ENCODE results near the gene IFNGR1.

Gene IFNGR1

GRCh38 chr6:137170266-137171052 lies 48.7 kb downstream of the IFNGR1 start:
- 90 to 95% methylated on average over 13 of the region's 13 CpGs for WGBS, 2 experiments
- Histone ChIP-seq H3K27me3 (ENCODE audit: control insufficient read depth, insufficient read depth, low read length, poor library complexity, severe bottlenecking) (no peaks in the 10 kb centered on the region), H3K36me3 (ENCODE audit: control insufficient read depth, insufficient read depth, low read length) (no peaks in the 10 kb centered on the region), H3K27ac (ENCODE audit: insufficient read depth, low read depth, low read length, poor library complexity, severe bottlenecking) (no peak overlapping the region), H3K4me3 (ENCODE audit: insufficient read depth, low read depth, low read length) (no peak overlapping the region), H3K9me3 (ENCODE audit: control insufficient read depth, low read length) (no peaks in the 10 kb centered on the region), H3K4me1 (ENCODE audit: control insufficient read depth, insufficient read depth, low read length) (no peaks in the 10 kb centered on the region)

GRCh38 chr6:137167702-137168377 lies 51.3 kb downstream of the IFNGR1 start:
- no peak overlapping the region for H3K27ac ChIP-seq (ENCODE audit: insufficient read depth, low read depth, low read length, poor library complexity, severe bottlenecking)
- no peaks in the 10 kb centered on the region for H3K9me3 ChIP-seq (ENCODE audit: control insufficient read depth, low read length)
- no peaks in the 10 kb centered on the region for H3K27me3 ChIP-seq (ENCODE audit: control insufficient read depth, insufficient read depth, low read length, poor library complexity, severe bottlenecking)
- no peaks in the 10 kb centered on the region for H3K4me1 ChIP-seq (ENCODE audit: control insufficient read depth, insufficient read depth, low read length)
- H3K36me3 ChIP-seq (ENCODE audit: control insufficient read depth, insufficient read depth, low read length): no peaks in the 10 kb centered on the region
- 89 to 94% methylated on average over 4 of the region's 4 CpGs for WGBS, 2 experiments
- no peak overlapping the region for H3K4me3 ChIP-seq (ENCODE audit: insufficient read depth, low read depth, low read length)

- 92 to 97% methylated on average over 8 of the region's 8 CpGs for WGBS, 2 experiments
- H3K9me3 ChIP-seq (ENCODE audit: control insufficient read depth, low read length): no peaks in the 10 kb centered on the region
Measured at GRCh38 chr6:137166247-137167098, 52.7 kb downstream of the IFNGR1 start.

GRCh38 chr6:137165375-137166246 lies 53.6 kb downstream of the IFNGR1 start:
- Histone ChIP-seq H3K36me3 (ENCODE audit: control insufficient read depth, insufficient read depth, low read length) (no peaks in the 10 kb centered on the region), H3K4me1 (ENCODE audit: control insufficient read depth, insufficient read depth, low read length) (no peaks in the 10 kb centered on the region), H3K4me3 (ENCODE audit: insufficient read depth, low read depth, low read length) (no peak overlapping the region), H3K27ac (ENCODE audit: insufficient read depth, low read depth, low read length, poor library complexity, severe bottlenecking) (no peak overlapping the region), H3K27me3 (ENCODE audit: control insufficient read depth, insufficient read depth, low read length, poor library complexity, severe bottlenecking) (no peaks in the 10 kb centered on the region), H3K9me3 (ENCODE audit: control insufficient read depth, low read length) (no peaks in the 10 kb centered on the region)
- WGBS, 2 experiments: 93 to 96% methylated on average over 9 of the region's 9 CpGs

More at GRCh38 chr6:137166247-137167098, 52.7 kb downstream of the IFNGR1 start:
- Histone ChIP-seq H3K36me3 (ENCODE audit: control insufficient read depth, insufficient read depth, low read length) (no peaks in the 10 kb centered on the region), H3K27me3 (ENCODE audit: control insufficient read depth, insufficient read depth, low read length, poor library complexity, severe bottlenecking) (no peaks in the 10 kb centered on the region), H3K4me3 (ENCODE audit: insufficient read depth, low read depth, low read length) (no peak overlapping the region), H3K27ac (ENCODE audit: insufficient read depth, low read depth, low read length, poor library complexity, severe bottlenecking) (no peak overlapping the region), H3K4me1 (ENCODE audit: control insufficient read depth, insufficient read depth, low read length) (no peaks in the 10 kb centered on the region)

GRCh38 chr6:137163732-137164318 lies 55.4 kb downstream of the IFNGR1 start:
- H3K4me3 ChIP-seq (ENCODE audit: insufficient read depth, low read depth, low read length): no peak overlapping the region
- no peak overlapping the region for H3K27ac ChIP-seq (ENCODE audit: insufficient read depth, low read depth, low read length, poor library complexity, severe bottlenecking)
- 95 to 96% methylated on average over 12 of the region's 12 CpGs for WGBS, 2 experiments
- H3K36me3 ChIP-seq (ENCODE audit: control insufficient read depth, insufficient read depth, low read length): no peaks in the 10 kb centered on the region
- H3K9me3 ChIP-seq (ENCODE audit: control insufficient read depth, low read length): no peaks in the 10 kb centered on the region
- H3K27me3 ChIP-seq (ENCODE audit: control insufficient read depth, insufficient read depth, low read length, poor library complexity, severe bottlenecking): no peaks in the 10 kb centered on the region
- H3K4me1 ChIP-seq (ENCODE audit: control insufficient read depth, insufficient read depth, low read length): no peaks in the 10 kb centered on the region

GRCh38 chr6:137162692-137163306 lies 56.4 kb downstream of the IFNGR1 start:
- H3K4me1 ChIP-seq (ENCODE audit: control insufficient read depth, insufficient read depth, low read length): no peaks in the 10 kb centered on the region
- no peaks in the 10 kb centered on the region for H3K9me3 ChIP-seq (ENCODE audit: control insufficient read depth, low read length)
- no peaks in the 10 kb centered on the region for H3K36me3 ChIP-seq (ENCODE audit: control insufficient read depth, insufficient read depth, low read length)
- no peaks in the 10 kb centered on the region for H3K27me3 ChIP-seq (ENCODE audit: control insufficient read depth, insufficient read depth, low read length, poor library complexity, severe bottlenecking)
- WGBS, 2 experiments: 85 to 90% methylated on average over 3 of the region's 3 CpGs
- no peak overlapping the region for H3K4me3 ChIP-seq (ENCODE audit: insufficient read depth, low read depth, low read length)
- no peak overlapping the region for H3K27ac ChIP-seq (ENCODE audit: insufficient read depth, low read depth, low read length, poor library complexity, severe bottlenecking)

- Histone ChIP-seq H3K36me3 (ENCODE audit: control insufficient read depth, insufficient read depth, low read length) (no peaks in the 10 kb centered on the region), H3K27me3 (ENCODE audit: control insufficient read depth, insufficient read depth, low read length, poor library complexity, severe bottlenecking) (no peaks in the 10 kb centered on the region), H3K4me1 (ENCODE audit: control insufficient read depth, insufficient read depth, low read length) (no peaks in the 10 kb centered on the region), H3K4me3 (ENCODE audit: insufficient read depth, low read depth, low read length) (no peak overlapping the region), H3K27ac (ENCODE audit: insufficient read depth, low read depth, low read length, poor library complexity, severe bottlenecking) (no peak overlapping the region), H3K9me3 (ENCODE audit: control insufficient read depth, low read length) (no peaks in the 10 kb centered on the region)
- WGBS, 2 experiments: 92 to 94% methylated on average over 5 of the region's 5 CpGs
Measured at GRCh38 chr6:137161949-137162348, 57.2 kb downstream of the IFNGR1 start.

GRCh38 chr6:137160763-137161162 lies 58.4 kb downstream of the IFNGR1 start:
- no peak overlapping the region for H3K27ac ChIP-seq (ENCODE audit: insufficient read depth, low read depth, low read length, poor library complexity, severe bottlenecking)
- no peaks in the 10 kb centered on the region for H3K4me1 ChIP-seq (ENCODE audit: control insufficient read depth, insufficient read depth, low read length)
- 91 to 95% methylated on average over 2 to 3 of the region's 3 CpGs for WGBS, 2 experiments
- H3K4me3 ChIP-seq (ENCODE audit: insufficient read depth, low read depth, low read length): no peak overlapping the region
- H3K9me3 ChIP-seq (ENCODE audit: control insufficient read depth, low read length): no peaks in the 10 kb centered on the region
- no peaks in the 10 kb centered on the region for H3K36me3 ChIP-seq (ENCODE audit: control insufficient read depth, insufficient read depth, low read length)
- H3K27me3 ChIP-seq (ENCODE audit: control insufficient read depth, insufficient read depth, low read length, poor library complexity, severe bottlenecking): no peaks in the 10 kb centered on the region

GRCh38 chr6:137159912-137160311 lies 59.3 kb downstream of the IFNGR1 start:
- no peak overlapping the region for H3K4me3 ChIP-seq (ENCODE audit: insufficient read depth, low read depth, low read length)
- no peak overlapping the region for H3K27ac ChIP-seq (ENCODE audit: insufficient read depth, low read depth, low read length, poor library complexity, severe bottlenecking)
- no peaks in the 10 kb centered on the region for H3K9me3 ChIP-seq (ENCODE audit: control insufficient read depth, low read length)
- no peaks in the 10 kb centered on the region for H3K4me1 ChIP-seq (ENCODE audit: control insufficient read depth, insufficient read depth, low read length)
- no peaks in the 10 kb centered on the region for H3K27me3 ChIP-seq (ENCODE audit: control insufficient read depth, insufficient read depth, low read length, poor library complexity, severe bottlenecking)
- H3K36me3 ChIP-seq (ENCODE audit: control insufficient read depth, insufficient read depth, low read length): no peaks in the 10 kb centered on the region
